IPS-18c (cell line): ENCODE results near the gene VAMP1.
"Not testable (repeated sequence)": the region's sequence is repeated elsewhere in the genome, so short reads cannot be mapped to it uniquely, and the experiment has no call there.

Source experiments
- H3K4me3 ChIP-seq: 2 replicates; pipeline ENCODE4 v1.7.0; 2013; ENCODE audit warnings: low read depth, mild to moderate bottlenecking, low read length, moderate library complexity; ENCODE audit not compliant: insufficient read depth
- H3K9me3 ChIP-seq: one replicate; pipeline ENCODE4 v1.6.1; 2013; ENCODE audit warnings: mild to moderate bottlenecking, low read length, moderate library complexity; ENCODE audit not compliant: control insufficient read depth, insufficient read depth

VAMP1 gene

GRCh38 chr12:6437586-6437985, 32.9 kb downstream of the VAMP1 start:
- Histone ChIP-seq H3K9me3 (no peaks in the 10 kb centered on the region), H3K4me3 (no peak overlapping the region)

GRCh38 chr12:6435961-6436715, 34.3 kb downstream of the VAMP1 start:
- no peaks in the 10 kb centered on the region for H3K9me3 ChIP-seq
- no peak overlapping the region for H3K4me3 ChIP-seq

GRCh38 chr12:6434205-6435140, 36.0 kb downstream of the VAMP1 start:
- Histone ChIP-seq H3K4me3 (no peak overlapping the region), H3K9me3 (no peaks in the 10 kb centered on the region)

DNA sequence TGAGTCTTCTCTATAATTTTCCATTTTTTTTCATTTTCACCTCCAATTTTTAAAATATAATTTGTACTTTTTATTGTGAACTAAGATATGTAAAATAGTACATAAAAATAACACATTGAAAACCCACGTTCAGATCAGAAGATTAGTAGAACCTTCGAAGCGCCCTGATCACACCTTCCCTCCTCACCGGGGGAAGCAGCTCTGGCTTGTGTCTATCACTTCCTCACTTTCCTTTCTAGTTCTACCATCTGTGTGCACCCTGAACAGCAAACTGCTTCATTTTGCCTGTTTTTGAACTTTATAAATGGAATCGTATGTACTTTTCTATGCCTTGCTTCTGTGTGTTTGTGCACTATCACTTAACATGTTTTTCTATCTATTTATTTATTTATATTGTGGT, 37.5 kb downstream of the VAMP1 start:
- H3K9me3 ChIP-seq = no peaks in the 10 kb centered on the region

GRCh38 chr12:6430124-6430989, 40.1 kb downstream of the VAMP1 start:
- H3K4me3 ChIP-seq = no peak overlapping the region
- H3K9me3 ChIP-seq = no peaks in the 10 kb centered on the region

More for the DNA sequence above, 37.5 kb downstream of the VAMP1 start:
- no peak overlapping the region for H3K4me3 ChIP-seq

DNA sequence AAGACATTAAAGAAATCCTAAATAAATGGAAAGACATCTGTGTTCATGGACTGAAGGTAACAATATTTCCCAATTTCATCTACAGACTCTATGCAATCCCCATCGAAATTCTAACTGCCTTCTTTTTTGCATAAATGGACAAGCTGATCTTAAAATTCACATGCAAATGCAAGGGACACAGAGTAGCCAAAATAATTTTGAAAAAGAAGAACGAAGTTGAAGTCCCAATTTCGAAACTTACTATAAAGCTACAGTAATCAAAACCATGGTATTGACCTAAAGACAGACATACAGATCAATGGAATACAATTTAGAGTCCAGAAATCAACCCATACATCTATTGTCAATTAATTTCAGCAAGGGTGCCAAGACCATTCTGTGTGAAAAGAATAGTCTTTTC, 42.2 kb downstream of the VAMP1 start:
- H3K4me3 ChIP-seq = no peak overlapping the region

DNA sequence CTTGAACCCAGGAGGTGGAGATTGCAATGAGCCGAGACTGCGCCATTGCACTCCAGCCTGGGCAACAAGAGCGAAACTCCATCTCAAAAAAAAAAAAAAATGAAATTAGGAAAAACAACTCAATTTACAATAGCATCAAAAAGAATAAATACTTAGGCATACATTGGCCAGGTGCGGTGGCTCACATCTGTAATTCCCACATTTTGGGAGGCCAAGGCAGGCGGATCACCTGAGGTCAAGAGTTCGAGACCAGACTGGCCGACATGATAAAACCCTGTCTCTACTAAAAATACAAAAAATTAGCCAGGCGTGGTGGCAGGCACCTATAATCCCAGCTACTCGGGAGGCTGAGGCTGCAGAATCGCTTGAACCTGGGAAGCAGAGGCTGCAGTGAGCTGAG, 42.7 kb downstream of the VAMP1 start:
- H3K4me3 ChIP-seq, H3K9me3 ChIP-seq: not testable (repeated sequence)

More for the DNA sequence above, 42.2 kb downstream of the VAMP1 start:
- H3K9me3 ChIP-seq = no peaks in the 10 kb centered on the region

GRCh38 chr12:6426882-6427671, 43.4 kb downstream of the VAMP1 start:
- H3K4me3 ChIP-seq = no peak overlapping the region
- no peaks in the 10 kb centered on the region for H3K9me3 ChIP-seq

DNA sequence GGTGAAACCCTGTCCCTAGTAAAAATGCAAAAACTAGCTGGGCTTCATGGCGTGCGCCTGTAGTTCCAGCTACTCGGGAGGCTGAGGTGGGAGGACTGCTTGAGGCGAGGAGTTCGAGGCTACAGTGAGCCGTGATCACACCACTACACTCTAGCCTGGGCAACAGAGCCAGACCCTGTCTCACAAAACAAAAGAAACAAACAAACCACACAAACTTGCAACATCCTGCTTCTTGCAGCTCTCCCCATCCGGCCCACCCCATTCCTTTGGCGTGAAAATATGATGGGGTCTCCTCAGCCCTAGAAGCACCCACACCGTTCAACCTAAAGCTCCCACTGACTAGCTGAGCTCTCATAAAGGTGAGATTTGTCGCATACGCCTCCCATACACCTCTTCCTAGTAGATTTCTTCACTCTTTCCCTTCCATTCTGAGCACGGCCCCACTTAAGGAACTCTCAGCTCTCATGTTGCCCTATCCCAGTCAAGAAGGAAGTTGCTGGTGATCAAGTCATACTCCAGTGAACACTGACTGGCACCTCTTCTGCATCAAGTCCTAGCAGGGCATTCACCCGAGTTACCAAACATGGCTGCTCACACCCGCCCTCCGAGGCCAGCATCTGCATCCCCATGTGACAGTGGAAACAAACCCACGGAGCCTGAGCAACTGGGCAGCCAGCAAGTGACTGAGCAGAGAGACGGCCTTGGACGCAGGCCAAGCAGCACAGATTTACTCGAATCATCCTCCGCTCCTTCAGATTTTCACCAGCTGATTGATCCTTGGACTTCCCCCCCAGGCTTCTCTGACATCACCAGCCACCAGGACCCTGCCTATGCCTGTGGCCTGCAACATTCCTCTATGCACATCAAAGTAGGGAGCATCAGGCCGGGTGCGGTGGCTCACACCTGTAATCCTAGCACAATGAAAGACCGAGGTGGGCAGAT, 44.6 kb downstream of the VAMP1 start:
- H3K4me3 ChIP-seq = no peak overlapping the region
- H3K9me3 ChIP-seq = no peaks in the 10 kb centered on the region

DNA sequence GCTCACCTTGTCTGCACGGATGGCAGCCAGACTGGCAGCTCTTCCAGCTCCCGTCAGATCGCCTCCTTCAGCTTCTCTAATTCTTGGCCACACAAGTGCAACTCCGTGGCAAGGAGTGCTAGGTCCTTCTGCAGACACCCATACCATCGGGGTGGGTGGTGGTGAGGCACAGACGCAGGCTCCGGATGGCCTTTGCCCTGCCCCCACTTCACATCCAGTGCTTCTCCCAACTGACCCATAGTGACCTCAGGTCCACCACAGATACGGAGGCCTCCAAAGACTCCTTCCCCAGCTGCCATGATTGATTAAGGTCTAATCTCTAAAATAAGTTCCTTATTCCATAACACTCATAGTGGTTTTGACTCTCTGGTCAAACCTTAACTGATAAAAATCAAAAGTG, 45.6 kb downstream of the VAMP1 start:
- Histone ChIP-seq H3K4me3 (no peak overlapping the region), H3K9me3 (no peaks in the 10 kb centered on the region)

DNA sequence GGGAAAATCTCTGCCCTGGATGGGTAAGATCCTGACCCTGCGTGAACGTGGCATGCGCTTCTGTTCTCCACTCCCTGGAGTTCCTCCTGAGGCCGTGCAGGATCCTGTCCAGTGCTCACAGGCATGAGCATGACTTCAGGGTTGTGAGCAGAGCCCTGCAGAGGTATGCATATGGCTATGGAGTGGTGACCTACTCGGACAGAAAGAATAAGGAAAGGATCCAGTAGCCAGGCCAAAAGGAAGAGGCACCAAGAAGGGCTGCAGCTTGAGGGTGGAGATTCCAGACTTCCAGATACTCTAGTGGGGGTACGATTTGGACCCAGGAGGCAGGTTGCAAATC, 46.5 kb downstream of the VAMP1 start:
- Histone ChIP-seq H3K9me3 (no peaks in the 10 kb centered on the region), H3K4me3 (no peak overlapping the region)

DNA sequence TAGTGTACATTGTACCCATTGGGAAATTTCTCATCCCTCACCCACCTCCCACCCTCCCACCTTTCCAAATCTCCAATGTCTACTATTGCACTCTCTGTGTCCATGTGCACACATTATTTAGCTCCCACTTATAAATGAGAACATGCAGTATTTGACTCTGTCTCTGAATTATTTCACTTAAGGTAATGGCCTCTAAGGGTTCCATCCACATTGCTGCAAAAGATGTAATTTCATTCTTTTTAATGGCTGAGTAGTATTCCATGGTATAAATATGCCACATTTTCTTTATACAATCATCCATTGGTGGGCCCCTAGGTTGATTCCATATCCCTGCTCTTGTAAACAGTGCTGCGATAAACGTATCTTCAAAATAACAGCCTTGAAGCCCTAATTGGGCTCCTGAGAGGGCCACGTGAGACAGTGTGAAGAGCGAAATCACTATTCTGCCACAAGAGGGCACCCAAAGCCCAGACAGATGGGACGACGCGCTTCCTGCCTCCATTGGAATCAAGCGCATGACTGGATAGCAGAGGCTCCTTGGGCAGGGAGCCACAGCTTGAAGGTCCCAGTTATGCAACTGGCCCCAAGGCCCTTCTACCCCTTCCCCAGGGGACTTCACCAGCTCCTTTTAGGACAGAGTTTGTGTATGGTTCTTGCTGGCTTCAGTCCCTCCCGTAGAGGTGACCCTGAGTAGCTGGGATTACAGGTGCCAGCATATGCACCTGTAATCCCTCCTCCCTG, 47.0 kb downstream of the VAMP1 start:
- H3K4me3 ChIP-seq = no peak overlapping the region
- H3K9me3 ChIP-seq = no peaks in the 10 kb centered on the region

DNA sequence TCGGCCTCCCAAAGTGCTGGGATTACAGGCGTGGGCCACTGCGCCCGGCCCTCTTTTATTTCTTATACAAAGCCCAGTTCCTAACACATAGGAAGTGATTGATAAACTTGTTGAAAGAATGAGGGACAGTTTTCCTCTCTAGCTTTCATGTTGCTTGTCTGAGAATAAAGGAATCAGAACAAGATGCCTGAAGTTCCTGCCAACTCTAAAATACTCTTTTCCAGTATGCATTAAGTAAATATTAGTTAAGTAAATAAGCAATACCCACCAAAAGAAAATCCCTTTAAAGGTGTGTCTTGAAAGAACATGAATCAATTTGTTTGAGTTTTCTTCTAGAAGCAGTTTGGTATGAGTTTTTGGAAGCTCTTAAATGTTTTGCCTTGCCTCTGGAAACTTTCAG, 50.1 kb downstream of the VAMP1 start:
- Histone ChIP-seq H3K9me3 (no peaks in the 10 kb centered on the region), H3K4me3 (no peak overlapping the region)

- Histone ChIP-seq H3K4me3 (no peak overlapping the region), H3K9me3 (no peaks in the 10 kb centered on the region)
Measured at GRCh38 chr12:6418796-6419195, 51.7 kb downstream of the VAMP1 start.

DNA sequence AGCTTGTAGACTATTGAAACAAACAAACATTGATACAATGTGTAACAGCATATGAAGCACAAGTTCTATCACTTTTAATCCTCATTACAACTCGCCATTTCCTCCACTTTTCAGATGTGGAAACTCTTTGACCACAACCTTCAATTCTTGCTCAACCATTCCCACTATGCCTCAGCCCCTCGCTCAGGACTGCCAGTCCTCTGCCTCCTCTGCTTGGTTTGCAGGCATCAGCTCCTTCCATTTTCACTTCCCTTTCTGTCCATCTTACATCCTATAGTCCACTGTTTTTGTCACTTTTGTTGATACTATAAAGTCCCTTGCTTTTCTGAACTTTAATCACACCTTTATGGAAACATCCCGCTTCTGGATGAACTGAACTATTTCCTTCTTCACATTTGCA, 53.9 kb downstream of the VAMP1 start:
- no peak overlapping the region for H3K4me3 ChIP-seq
- H3K9me3 ChIP-seq = no peaks in the 10 kb centered on the region
